Nephron progenitor cell (in vitro differentiated cells): ENCODE data around the gene SMARCB1.
A peak's percentile ranks its signal among the peaks of the same experiment; 100 is the strongest.

ENCODE experiments used
- DNase-seq: peaks from one replicate; pipeline ENCODE4 v3.0.0; 2021
- H3K27ac Mint-ChIP-seq: 2 replicates; pipeline ENCODE4 v1.8.0; 2021; ENCODE audit warnings: mild to moderate bottlenecking, moderate library complexity, mixed read lengths
- H3K27me3 Mint-ChIP-seq: 2 replicates; pipeline ENCODE4 v1.8.0; 2021; ENCODE audit warnings: mild to moderate bottlenecking, low read depth, mixed read lengths; ENCODE audit not compliant: poor library complexity
- H3K36me3 Mint-ChIP-seq: 2 replicates; pipeline ENCODE4 v1.8.0; 2021; ENCODE audit warnings: low read depth, mixed read lengths
- H3K4me1 Mint-ChIP-seq: 2 replicates; pipeline ENCODE4 v1.8.0; 2021; ENCODE audit warnings: mixed read lengths
- H3K4me3 Mint-ChIP-seq: 2 replicates; pipeline ENCODE4 v1.8.0; 2021; ENCODE audit warnings: mild to moderate bottlenecking, moderate library complexity, mixed read lengths
- H3K9me3 Mint-ChIP-seq: 2 replicates; pipeline ENCODE4 v1.8.0; 2021; ENCODE audit warnings: mild to moderate bottlenecking, moderate library complexity, mixed read lengths
- CTCF ChIP-seq: fragments of 200-600 bp; sonication (generic); IDR thresholded peaks from 2 replicates; pipeline ENCODE4 v1.5.0; 2021; ENCODE audit warnings: antibody characterized with exemption

SMARCB1 gene

DNA sequence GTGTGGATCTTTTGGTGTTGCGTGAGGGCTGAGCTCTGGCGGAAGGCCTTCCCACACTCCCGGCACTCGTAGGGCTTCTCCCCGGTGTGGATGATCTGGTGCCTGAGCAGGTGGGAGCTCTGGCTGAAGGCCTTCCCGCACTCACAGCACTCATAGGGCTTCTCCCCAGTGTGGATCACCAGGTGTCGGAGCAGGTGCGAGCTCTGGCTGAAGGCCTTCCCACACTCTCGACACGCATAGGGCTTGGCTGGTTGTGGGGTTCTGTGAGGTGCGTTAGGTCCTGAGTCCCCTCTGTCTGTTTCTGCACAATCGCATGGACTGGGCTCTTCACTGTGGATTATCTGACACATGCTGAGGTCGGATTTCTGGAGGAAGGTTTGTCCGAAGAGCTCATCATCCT lies 42.3 kb upstream of the SMARCB1 start:
- TF ChIP-seq CTCF = no peak
- no peak overlapping the region for H3K4me3 Mint-ChIP-seq
- peak overlapping the region; percentile 79 for H3K27ac Mint-ChIP-seq
- H3K9me3 Mint-ChIP-seq = no peaks in the 10 kb centered on the region
- peaks cover 1% of the 10 kb centered on the region for H3K27me3 Mint-ChIP-seq
- H3K36me3 Mint-ChIP-seq = peaks cover 43% of the 10 kb centered on the region
- peaks cover 1% of the 10 kb centered on the region for H3K4me1 Mint-ChIP-seq
- no peak for DNase-seq

GRCh38 chr22:23745791-23746190 lies 41.0 kb upstream of the SMARCB1 start:
- Mint-ChIP-seq H3K9me3 (no peaks in the 10 kb centered on the region), H3K36me3 (peaks cover 47% of the 10 kb centered on the region), H3K4me3 (no peak overlapping the region), H3K4me1 (peaks cover 14% of the 10 kb centered on the region), H3K27me3 (no peaks in the 10 kb centered on the region), H3K27ac (no peak overlapping the region)
- no peak for DNase-seq
- TF ChIP-seq CTCF = no peak

DNA sequence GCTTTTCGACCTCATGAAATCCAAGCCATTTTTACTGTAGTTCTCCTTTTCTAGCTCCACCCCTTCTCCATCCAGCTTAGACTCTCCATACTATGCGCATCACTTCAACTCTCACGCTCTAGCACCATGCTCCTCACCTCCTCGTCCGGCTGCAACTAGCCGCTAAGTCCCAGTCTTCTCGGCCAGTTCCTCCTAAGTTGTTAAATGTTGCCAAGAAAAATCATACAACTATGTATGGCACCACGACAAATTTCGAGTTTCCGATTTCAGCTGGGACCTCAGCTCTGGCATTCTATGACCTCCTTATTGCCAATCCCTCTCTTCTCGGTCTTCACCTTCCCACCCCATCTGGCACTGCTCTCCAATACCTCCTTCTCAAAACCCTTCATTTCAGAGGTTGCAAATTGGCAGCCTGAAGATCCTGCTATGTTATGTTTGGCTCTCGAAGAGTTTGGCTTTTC lies 36.9 kb upstream of the SMARCB1 start:
- Mint-ChIP-seq H3K27me3 (peaks cover 6% of the 10 kb centered on the region), H3K4me1 (peaks cover 34% of the 10 kb centered on the region), H3K27ac (no peak overlapping the region), H3K4me3 (peak overlapping the region; percentile 89), H3K9me3 (no peaks in the 10 kb centered on the region), H3K36me3 (peaks cover 25% of the 10 kb centered on the region)
- no peak for DNase-seq
- no peak for TF ChIP-seq CTCF

GRCh38 chr22:23750367-23750713 lies 36.4 kb upstream of the SMARCB1 start:
- no peak for DNase-seq
- H3K4me3 Mint-ChIP-seq = peak overlapping the region; percentile 89
- H3K27ac Mint-ChIP-seq = no peak overlapping the region
- H3K36me3 Mint-ChIP-seq = peaks cover 20% of the 10 kb centered on the region
- H3K27me3 Mint-ChIP-seq = peaks cover 6% of the 10 kb centered on the region
- no peaks in the 10 kb centered on the region for H3K9me3 Mint-ChIP-seq
- TF ChIP-seq CTCF = no peak
- H3K4me1 Mint-ChIP-seq = peaks cover 39% of the 10 kb centered on the region

DNA sequence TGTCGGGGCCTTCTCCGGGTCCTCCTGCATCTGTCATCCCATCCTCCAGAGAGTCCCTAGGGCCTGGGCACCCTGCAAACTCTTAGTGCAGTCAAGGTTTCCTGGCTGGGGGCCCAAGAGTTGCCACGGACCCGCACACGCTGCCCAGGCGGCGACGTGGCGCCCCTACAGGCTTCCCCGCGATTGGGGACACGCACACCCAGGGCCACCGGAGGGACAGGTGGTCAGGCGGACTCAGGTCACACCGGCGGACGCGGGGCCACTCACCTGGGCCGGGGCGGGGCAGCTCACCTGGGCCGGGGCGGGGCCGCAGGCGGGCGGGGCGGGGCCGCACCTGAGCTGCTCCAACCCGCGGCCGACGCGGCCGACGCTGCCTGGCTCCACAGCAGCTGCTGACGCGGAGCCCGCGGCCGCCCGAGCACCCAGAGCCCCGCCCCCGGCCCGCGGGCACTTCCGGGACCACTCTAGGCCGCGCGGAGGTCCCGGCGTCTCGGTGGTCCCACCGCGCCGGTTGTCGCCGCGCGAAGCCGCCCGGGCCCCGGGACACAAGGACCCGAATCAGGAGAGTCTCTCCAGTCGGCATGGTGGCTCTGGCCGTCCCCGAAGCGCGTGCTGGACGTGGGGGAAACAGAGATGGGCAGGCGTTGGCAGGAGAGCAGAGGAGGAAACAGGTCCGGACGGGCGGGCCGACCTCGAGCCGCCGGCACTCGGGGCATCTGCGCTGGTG lies 35.9 kb upstream of the SMARCB1 start, which contains the start of gene ZNF70:
TSS of gene ZNF70 (minus strand) at position 399 of the 727 bp plus-strand sequence. CDS start 5,972 bp downstream, outside the sequence.
- Mint-ChIP-seq H3K4me1 (peaks cover 41% of the 10 kb centered on the region), H3K9me3 (no peaks in the 10 kb centered on the region)

More for the DNA sequence above, 35.9 kb upstream of the SMARCB1 start, which contains the start of gene ZNF70:
- DNase-seq = peak; percentile 89
- no peak for TF ChIP-seq CTCF
- Mint-ChIP-seq H3K36me3 (peaks cover 17% of the 10 kb centered on the region), H3K4me3 (peak within 1 kb of the TSS; percentile 89), H3K27me3 (peaks cover 6% of the 10 kb centered on the region), H3K27ac (no peak within 1 kb of the TSS)
